Neural cell (in vitro differentiated cells): ENCODE data around the gene CLIP1. TPM values are rescaled to one million over a fixed set of nuclear protein-coding genes. Genes with fewer than 3 reads are reported as not detected.

Experiments
- H2AFZ ChIP-seq: fragments of 200-600, 300-800 bp; sonication (generic), shearing (Covaris generic); 2 replicates; pipeline ENCODE4 v1.6.0; 2014; ENCODE audit warnings: low read depth, mild to moderate bottlenecking, antibody characterized with exemption, low read length, moderate library complexity
- H3F3A ChIP-seq: fragments of 200-600 bp; shearing (Covaris generic); 2 replicates; pipeline ENCODE4 v1.6.1; 2016; ENCODE audit warnings: mild to moderate bottlenecking, moderate library complexity, mixed read lengths, antibody characterized with exemption, low read length; ENCODE audit not compliant: insufficient read depth, poor library complexity, severe bottlenecking
- H3K27ac ChIP-seq: fragments of 200-600, 300-800 bp; sonication (generic), shearing (Covaris generic); 2 replicates; pipeline ENCODE4 v1.5.1; 2014; ENCODE audit warnings: mild to moderate bottlenecking, low read length, moderate library complexity
- H3K27me3 ChIP-seq: fragments of 300-800, 200-600 bp; sonication (generic), shearing (Covaris generic); 2 replicates; pipeline ENCODE4 v1.6.0; 2014; ENCODE audit warnings: mild to moderate bottlenecking, low read depth, low read length, moderate library complexity; ENCODE audit not compliant: insufficient read depth
- H3K36me3 ChIP-seq: fragments of 300-800, 200-600 bp; sonication (generic), shearing (Covaris generic); 2 replicates; pipeline ENCODE4 v1.5.1; 2014; ENCODE audit warnings: mild to moderate bottlenecking, antibody characterized with exemption, low read length, moderate library complexity; ENCODE audit not compliant: insufficient read depth
- H3K4me2 ChIP-seq: fragments of 300-800, 200-600 bp; sonication (generic), shearing (Covaris generic); 2 replicates; pipeline ENCODE4 v1.6.0; 2014; ENCODE audit warnings: mild to moderate bottlenecking, low read length
- H3K4me3 ChIP-seq: fragments of 300-800, 200-600 bp; sonication (generic), shearing (Covaris generic); 2 replicates; pipeline ENCODE4 v1.5.1; 2014; ENCODE audit warnings: mild to moderate bottlenecking, low read length, moderate library complexity
- H3K79me2 ChIP-seq: fragments of 200-600 bp; shearing (Covaris generic); replicated peaks from 2 replicates; pipeline ENCODE4 v1.6.0; 2014; ENCODE audit warnings: mild to moderate bottlenecking, low read length, moderate library complexity; ENCODE audit not compliant: insufficient read depth
- H3K9ac ChIP-seq: fragments of 300-800, 200-600 bp; sonication (generic), shearing (Covaris generic); 2 replicates; pipeline ENCODE4 v1.6.1; 2016; ENCODE audit warnings: mild to moderate bottlenecking, low read length, mixed read lengths
- H3K9me2 ChIP-seq: fragments of 200-600 bp; shearing (Covaris generic); 2 replicates; pipeline ENCODE4 v1.6.1; 2016; ENCODE audit warnings: mild to moderate bottlenecking, low read length, mixed read lengths; ENCODE audit not compliant: insufficient read depth
- H3K9me3 ChIP-seq: fragments of 200-600, 300-800 bp; sonication (generic), shearing (Covaris generic); 2 replicates; pipeline ENCODE4 v1.6.1; 2016; ENCODE audit warnings: mild to moderate bottlenecking, mixed run types, low read length, moderate library complexity, mixed read lengths
- H4K20me1 ChIP-seq: fragments of 200-600 bp; shearing (Covaris generic); 2 replicates; pipeline ENCODE4 v1.6.1; 2016; ENCODE audit warnings: mild to moderate bottlenecking, mixed run types; ENCODE audit not compliant: insufficient read depth
- CTCF ChIP-seq: fragments of 450-650 bp; IDR thresholded peaks from 2 replicates; pipeline ENCODE4 v1.5.1; 2014; ENCODE audit warnings: antibody characterized with exemption, mild to moderate bottlenecking, moderate library complexity; ENCODE audit not compliant: poor library complexity, severe bottlenecking
- EP300 ChIP-seq: fragments of 450-650 bp; conservative IDR thresholded peaks from 2 replicates; pipeline ENCODE4 v1.6.1; 2014; ENCODE audit warnings: antibody characterized with exemption, mild to moderate bottlenecking, moderate library complexity; ENCODE audit not compliant: poor library complexity, severe bottlenecking
- EZH2 ChIP-seq: fragments of 200-600, 300-800 bp; shearing (Covaris generic), sonication (generic); IDR thresholded peaks from 2 replicates; pipeline ENCODE4 v1.6.1; 2014; ENCODE audit warnings: antibody characterized with exemption, low read length, borderline replicate concordance, mild to moderate bottlenecking; ENCODE audit not compliant: insufficient read depth, poor library complexity, severe bottlenecking
- MXI1 ChIP-seq: fragments of 450-650 bp; conservative IDR thresholded peaks from 2 replicates; pipeline ENCODE4 v1.6.1; 2014; ENCODE audit warnings: antibody characterized with exemption, mild to moderate bottlenecking; ENCODE audit not compliant: poor library complexity, severe bottlenecking
- POLR2AphosphoS5 ChIP-seq: IDR thresholded peaks from 2 replicates; pipeline ENCODE4 v1.6.1; 2012
- RAD21 ChIP-seq: fragments of 450-650 bp; conservative IDR thresholded peaks from 2 replicates; pipeline ENCODE4 v1.6.1; 2014; ENCODE audit warnings: antibody characterized with exemption, mild to moderate bottlenecking, moderate library complexity
- REST ChIP-seq: IDR thresholded peaks from 2 replicates; pipeline ENCODE4 v1.6.1; 2012; ENCODE audit warnings: borderline replicate concordance
- SMC3 ChIP-seq: fragments of 450-650 bp; conservative IDR thresholded peaks from 2 replicates; pipeline ENCODE4 v1.6.1; 2014; ENCODE audit warnings: antibody characterized with exemption, mild to moderate bottlenecking, moderate library complexity; ENCODE audit not compliant: poor library complexity
- TAF1 ChIP-seq: IDR thresholded peaks from 2 replicates; pipeline ENCODE4 v1.6.1; 2012; ENCODE audit warnings: low read depth
- polyA plus RNA-seq: library from polyadenylated mRNA; depleted of rRNA; stranded (reverse); fragments of >200 nt; gene quantifications from 2 replicates; pipeline ENCODE4 v1.2.3, GENCODE V29; 2014

The CLIP1 gene
- polyA plus RNA-seq, 1 donor from 2014 or later, result 67.4 TPM

GRCh38 chr12:122345042-122345441, 77.4 kb downstream of the CLIP1 start:
- no peaks in the 10 kb centered on the region for H3K79me2 ChIP-seq
- no peaks in the 10 kb centered on the region for H3K27me3 ChIP-seq
- no peaks in the 10 kb centered on the region for H3K9me3 ChIP-seq
- no peaks in the 10 kb centered on the region for H4K20me1 ChIP-seq
- peaks cover 6% of the 10 kb centered on the region for H3K36me3 ChIP-seq
- no peaks in the 10 kb centered on the region for H3K9me2 ChIP-seq
- no peak overlapping the region for H2AFZ ChIP-seq
- TF ChIP-seq REST, result no peak
- H3K4me3 ChIP-seq, result no peak overlapping the region
- no peak overlapping the region for H3K4me2 ChIP-seq
- H3F3A ChIP-seq, result no peaks in the 10 kb centered on the region
- H3K9ac ChIP-seq, result no peak overlapping the region
- H3K27ac ChIP-seq, result no peak overlapping the region

GRCh38 chr12:122336015-122336946, 86.2 kb downstream of the CLIP1 start:
- no peaks in the 10 kb centered on the region for H3K9me2 ChIP-seq

More at GRCh38 chr12:122336015-122336946, 86.2 kb downstream of the CLIP1 start:
- TF ChIP-seq SMC3, result no peak
- TF ChIP-seq POLR2AphosphoS5, result no peak
- TF ChIP-seq MXI1, result no peak
- TF ChIP-seq REST, result no peak
- TF ChIP-seq TAF1, result no peak
- TF ChIP-seq CTCF, result peak; percentile 28
- TF ChIP-seq RAD21, result no peak
- no peak for TF ChIP-seq EZH2
- no peak for TF ChIP-seq EP300
- no peak overlapping the region for H2AFZ ChIP-seq
- no peaks in the 10 kb centered on the region for H3K9me3 ChIP-seq
- H3K27me3 ChIP-seq, result no peaks in the 10 kb centered on the region
- H3K4me2 ChIP-seq, result no peak overlapping the region
- no peaks in the 10 kb centered on the region for H3K79me2 ChIP-seq
- H4K20me1 ChIP-seq, result no peaks in the 10 kb centered on the region
- H3K27ac ChIP-seq, result no peak overlapping the region
- no peak overlapping the region for H3K9ac ChIP-seq
- no peak overlapping the region for H3K4me3 ChIP-seq
- H3K36me3 ChIP-seq, result peaks cover 4% of the 10 kb centered on the region
- no peaks in the 10 kb centered on the region for H3F3A ChIP-seq
